Cardiac fibroblast (primary cell): ENCODE measurements around the gene GPATCH2L.

Source experiments
- DNase-seq, 2 donors: peaks; one replicate each; pipeline versions ENCODE4 v3.0.0 to v3.0.0-alpha.2; 2010; ENCODE audit warnings: low read depth in 2 of 2
- H3K4me3 ChIP-seq, 2 donors: replicated peaks in 1 of 2; 1 replicate in 1 of 2; 2 replicates in 1 of 2; pipeline ENCODE4 v1.5.1; 2011; ENCODE audit warnings: low read depth in 2 of 2, low read length in 2 of 2, mild to moderate bottlenecking in 2 of 2, moderate library complexity in 1 of 2
- TF ChIP-seq, protein P1 (sequence below): IDR thresholded peaks from one replicate; pipeline ENCODE4 v1.5.1; 2011; ENCODE audit warnings: low read depth, mild to moderate bottlenecking, low read length, inconsistent platforms

GPATCH2L gene

DNA sequence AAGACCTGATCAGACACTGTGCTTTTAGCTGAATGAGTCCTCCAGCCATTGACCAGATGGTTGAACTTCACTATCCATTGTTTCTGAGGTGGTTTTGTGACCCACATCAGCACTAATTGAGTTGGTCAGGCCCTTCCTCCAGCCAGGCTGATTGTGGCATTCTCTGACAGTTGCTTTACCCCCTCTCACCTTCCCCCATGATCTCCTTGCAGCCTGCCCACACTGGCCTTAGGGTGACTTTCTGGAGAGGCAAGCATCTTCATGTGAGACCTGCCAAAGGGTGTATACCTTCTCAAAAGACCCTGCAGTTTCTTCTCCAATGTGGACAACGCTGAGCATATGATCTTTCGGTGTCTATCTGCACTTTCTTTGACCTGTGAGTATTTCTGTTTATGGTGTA is 83.9 kb downstream of the GPATCH2L start:
- H3K4me3 ChIP-seq = no peak overlapping the region
- no peak for DNase-seq
- TF ChIP-seq, protein P1, sequence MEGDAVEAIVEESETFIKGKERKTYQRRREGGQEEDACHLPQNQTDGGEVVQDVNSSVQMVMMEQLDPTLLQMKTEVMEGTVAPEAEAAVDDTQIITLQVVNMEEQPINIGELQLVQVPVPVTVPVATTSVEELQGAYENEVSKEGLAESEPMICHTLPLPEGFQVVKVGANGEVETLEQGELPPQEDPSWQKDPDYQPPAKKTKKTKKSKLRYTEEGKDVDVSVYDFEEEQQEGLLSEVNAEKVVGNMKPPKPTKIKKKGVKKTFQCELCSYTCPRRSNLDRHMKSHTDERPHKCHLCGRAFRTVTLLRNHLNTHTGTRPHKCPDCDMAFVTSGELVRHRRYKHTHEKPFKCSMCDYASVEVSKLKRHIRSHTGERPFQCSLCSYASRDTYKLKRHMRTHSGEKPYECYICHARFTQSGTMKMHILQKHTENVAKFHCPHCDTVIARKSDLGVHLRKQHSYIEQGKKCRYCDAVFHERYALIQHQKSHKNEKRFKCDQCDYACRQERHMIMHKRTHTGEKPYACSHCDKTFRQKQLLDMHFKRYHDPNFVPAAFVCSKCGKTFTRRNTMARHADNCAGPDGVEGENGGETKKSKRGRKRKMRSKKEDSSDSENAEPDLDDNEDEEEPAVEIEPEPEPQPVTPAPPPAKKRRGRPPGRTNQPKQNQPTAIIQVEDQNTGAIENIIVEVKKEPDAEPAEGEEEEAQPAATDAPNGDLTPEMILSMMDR = no peak

- peak in 1 of 2 donors; percentile 6 for DNase-seq
Observed at GRCh38 chr14:76236172-76237130, 84.7 kb downstream of the GPATCH2L start.

GRCh38 chr14:76237349-76237990 is 85.7 kb downstream of the GPATCH2L start:
- TF ChIP-seq, protein P1 = no peak
- DNase-seq = no peak

More at GRCh38 chr14:76236172-76237130, 84.7 kb downstream of the GPATCH2L start:
- H3K4me3 ChIP-seq = no peak overlapping the region
- TF ChIP-seq, protein P1 = no peak

DNA sequence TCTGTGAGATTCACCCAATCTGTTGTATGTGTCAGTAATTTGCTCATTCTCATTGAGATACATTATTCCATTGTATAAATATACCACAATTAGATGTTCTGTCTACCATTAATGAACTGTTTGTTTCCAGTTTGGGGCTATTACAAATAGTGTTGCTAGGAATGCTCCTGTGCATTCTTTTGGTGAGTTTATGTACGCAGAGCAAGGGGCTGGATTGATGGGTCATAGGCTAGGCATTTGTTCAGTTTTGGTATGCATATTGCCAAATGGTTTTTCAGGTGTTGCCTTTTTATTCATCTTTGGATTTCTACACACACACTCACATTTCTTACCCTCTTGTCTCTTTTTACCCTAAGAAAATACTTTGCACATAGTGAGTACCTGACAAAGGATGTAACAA is 93.4 kb downstream of the GPATCH2L start:
- DNase-seq = peak in 1 of 2 donors; percentile 12
- H3K4me3 ChIP-seq = no peak overlapping the region
- TF ChIP-seq, protein P1 = no peak

More at GRCh38 chr14:76237349-76237990, 85.7 kb downstream of the GPATCH2L start:
- no peak overlapping the region for H3K4me3 ChIP-seq

DNA sequence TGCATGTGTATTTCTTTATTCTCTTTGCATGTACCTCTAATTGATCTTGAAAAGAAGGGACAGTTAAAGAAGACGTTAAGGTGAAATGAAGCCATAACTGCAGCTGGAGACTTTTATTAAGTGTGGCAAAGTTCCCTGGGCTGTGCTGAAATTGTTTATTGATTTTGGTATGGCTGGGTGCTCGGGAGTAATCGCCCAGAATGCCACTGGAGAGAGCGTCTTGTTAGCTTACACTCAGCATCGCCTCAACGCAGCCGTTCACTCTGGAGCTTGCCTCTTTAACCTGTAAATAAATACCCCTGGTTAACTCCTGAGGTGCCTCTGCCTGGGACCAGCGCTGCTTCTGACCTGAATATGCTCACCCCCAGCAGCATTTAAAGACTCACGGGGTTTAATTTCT is 98.6 kb downstream of the GPATCH2L start:
- TF ChIP-seq, protein P1 = no peak
- no peak overlapping the region for H3K4me3 ChIP-seq
- DNase-seq = no peak

DNA sequence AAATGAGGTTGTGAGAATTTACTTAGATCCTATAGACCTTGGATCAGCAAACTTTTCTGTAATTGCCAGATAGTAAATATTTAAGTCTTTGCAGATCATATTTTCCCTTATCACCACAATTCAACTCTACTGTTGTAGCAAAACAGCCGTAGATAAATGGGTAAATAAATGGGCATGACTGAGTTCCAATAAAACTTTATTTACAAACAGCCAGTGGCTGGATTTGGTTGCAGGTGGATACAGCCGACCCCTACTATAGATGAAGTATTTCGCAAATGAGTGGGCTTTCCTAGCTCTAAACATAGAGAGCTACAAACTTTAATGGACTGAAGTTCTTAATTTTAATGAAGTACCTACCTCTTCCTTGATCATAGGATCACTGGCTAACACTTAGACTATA is 100.7 kb downstream of the GPATCH2L start:
- TF ChIP-seq, protein P1 = no peak
- no peak for DNase-seq
- no peak overlapping the region for H3K4me3 ChIP-seq
